Measurements from ENCODE around the gene A1BG.

The A1BG gene

GRCh38 chr19:58326914-58327726 is 26.2 kb downstream of the A1BG start, which contains the start of gene ZSCAN22 (continued):
- TF ChIP-seq PRDM1 (tag by site-specific recombination; IDR thresholded peaks at IDR 0.05) (no peak), ZXDB (tag by site-specific recombination; IDR thresholded peaks at IDR 0.05) (peak; percentile 98), ZNF132 (tag by site-specific recombination; IDR thresholded peaks at IDR 0.05; ENCODE audit: borderline replicate concordance) (no peak), ZNF426 (tag by site-specific recombination; IDR thresholded peaks at IDR 0.05) (no peak), SP2 (tag by site-specific recombination; IDR thresholded peaks at IDR 0.05) (peak; percentile 76), ZNF521 (tag by site-specific recombination; IDR thresholded peaks at IDR 0.05) (no peak), ZBTB26 (tag by site-specific recombination; optimal IDR thresholded peaks at IDR 0.05) (peak; percentile 93), ZNF501 (tag by site-specific recombination; IDR thresholded peaks at IDR 0.05) (peak; percentile 99), ZNF639 (tag by site-specific recombination; IDR thresholded peaks at IDR 0.05) (no peak), ZNF518A (tag by site-specific recombination; conservative IDR thresholded peaks at IDR 0.05; ENCODE audit: low read depth) (peak; percentile 48; the same call in 1 of the 2 replicates), ZIC2 (tag by site-specific recombination; IDR thresholded peaks at IDR 0.05) (0 out of 2 replicates have a peak, but pooled peaks have one; percentile 43), ZNF621 (tag by site-specific recombination; IDR thresholded peaks at IDR 0.05) (no peak), ZNF324 (tag by site-specific recombination; IDR thresholded peaks at IDR 0.05) (peak; percentile 94), HOXC10 (CRISPR knock-in tag; IDR thresholded peaks at IDR 0.05) (no peak), SP7 (tag by site-specific recombination; IDR thresholded peaks at IDR 0.05) (peak; percentile 88), ZFHX2 (tag by site-specific recombination; conservative IDR thresholded peaks at IDR 0.05) (peak; percentile 48; the same call in 1 of the 2 replicates), IKZF3 (tag by site-specific recombination; IDR thresholded peaks at IDR 0.05) (no peak), SETDB1 (IDR thresholded peaks at IDR 0.05; ENCODE audit: insufficient read length, low read length) (no peak), ZNF449 (tag by site-specific recombination; IDR thresholded peaks at IDR 0.05) (peak; percentile 51; the same call in 1 of the 2 replicates), ZNF175 (tag by site-specific recombination; IDR thresholded peaks at IDR 0.05) (no peak), ZNF341 (tag by site-specific recombination; IDR thresholded peaks at IDR 0.05; ENCODE audit: low read depth) (peak; percentile 79), KLF7 (tag by site-specific recombination; IDR thresholded peaks at IDR 0.05; ENCODE audit: borderline replicate concordance) (peak; percentile 92; the same call in 1 of the 2 replicates), ZNF785 (tag by site-specific recombination; IDR thresholded peaks at IDR 0.05) (peak; percentile 85; the same call in 1 of the 2 replicates), SCRT2 (tag by site-specific recombination; IDR thresholded peaks at IDR 0.05) (no peak; the same call in 1 of the 2 replicates), KLF10 (tag by site-specific recombination; IDR thresholded peaks at IDR 0.05) (no peak), ZNF704 (tag by site-specific recombination; IDR thresholded peaks at IDR 0.05) (no peak), PBX3 (CRISPR knock-in tag; IDR thresholded peaks at IDR 0.05) (peak; percentile 98), GLIS1 (tag by site-specific recombination; IDR thresholded peaks at IDR 0.05) (no peak; the same call in 1 of the 2 replicates)

All from HEK293 (cell line).